ENCODE measurements around the gene PPP2R5C. TPM values are rescaled to one million over a fixed set of nuclear protein-coding genes. Genes with fewer than 3 reads are reported as not detected.

The PPP2R5C gene
- total RNA-seq, 2 experiments from 2014 or later, result 238 to 242 TPM

DNA sequence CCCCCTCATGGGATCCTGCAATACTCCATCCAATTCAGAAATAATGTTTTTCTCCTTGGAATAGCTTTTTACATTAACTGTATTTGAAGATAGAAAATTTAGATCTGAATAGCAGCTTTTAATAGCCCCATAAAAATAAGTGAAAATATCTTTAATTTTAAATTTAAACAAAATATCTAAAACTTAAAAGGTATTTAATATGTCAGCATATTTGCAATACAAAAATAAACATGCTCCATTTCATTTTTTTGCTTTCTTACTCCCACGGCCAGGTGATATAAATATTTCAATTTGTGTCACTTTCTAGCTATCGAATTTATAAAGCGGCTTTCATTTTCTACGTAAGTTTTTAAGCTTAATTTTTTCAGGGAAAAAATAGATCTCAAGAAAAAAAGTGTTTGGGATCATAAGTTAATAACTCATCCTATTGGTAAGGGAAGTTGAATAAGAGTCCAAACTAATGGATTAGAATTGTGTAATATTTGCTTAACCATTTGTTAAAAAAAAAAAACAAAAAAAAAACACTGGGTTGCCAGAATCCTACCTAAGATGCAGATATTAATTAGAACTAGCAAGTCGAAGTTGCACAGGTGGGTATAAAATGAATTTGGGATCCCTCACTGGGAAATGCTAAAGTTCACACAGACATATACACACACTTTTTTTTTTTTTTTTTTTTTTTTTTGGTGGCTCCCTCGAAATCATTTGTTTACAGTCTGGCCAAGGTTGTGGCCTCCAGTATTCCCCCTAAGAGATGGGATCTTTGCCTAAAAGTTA is 47.6 kb downstream of the PPP2R5C start:
- ATAC-seq, result no peak
- Mint-ChIP-seq H3K4me1 (ENCODE audit: low read depth) (peaks cover 29% of the 10 kb centered on the region), H3K27me3 (no peaks in the 10 kb centered on the region), H3K27ac (peak overlapping the region; percentile 95), H3K4me3 (peak overlapping the region; percentile 79), H3K9me3 (no peaks in the 10 kb centered on the region), H3K36me3 (ENCODE audit: low read depth) (peaks cover 27% of the 10 kb centered on the region)
- ChIA-PET POLR2A (interaction anchor here (0.6 to 10.3 kb wide), 12 partner anchors 10 to 71 kb away, joined by 3 to 225 read pairs (median 6); no protein-coding TSS in a partner anchor), CTCF (interaction anchor here (0.7 to 5.3 kb wide), 10 partner anchors 9 to 102 kb away, joined by 3 to 37 read pairs (median 4); no protein-coding TSS in a partner anchor)
- intact Hi-C loops (cut with micrococcal nuclease), result no loop called here
- no peak for DNase-seq
- TF ChIP-seq, protein P1, sequence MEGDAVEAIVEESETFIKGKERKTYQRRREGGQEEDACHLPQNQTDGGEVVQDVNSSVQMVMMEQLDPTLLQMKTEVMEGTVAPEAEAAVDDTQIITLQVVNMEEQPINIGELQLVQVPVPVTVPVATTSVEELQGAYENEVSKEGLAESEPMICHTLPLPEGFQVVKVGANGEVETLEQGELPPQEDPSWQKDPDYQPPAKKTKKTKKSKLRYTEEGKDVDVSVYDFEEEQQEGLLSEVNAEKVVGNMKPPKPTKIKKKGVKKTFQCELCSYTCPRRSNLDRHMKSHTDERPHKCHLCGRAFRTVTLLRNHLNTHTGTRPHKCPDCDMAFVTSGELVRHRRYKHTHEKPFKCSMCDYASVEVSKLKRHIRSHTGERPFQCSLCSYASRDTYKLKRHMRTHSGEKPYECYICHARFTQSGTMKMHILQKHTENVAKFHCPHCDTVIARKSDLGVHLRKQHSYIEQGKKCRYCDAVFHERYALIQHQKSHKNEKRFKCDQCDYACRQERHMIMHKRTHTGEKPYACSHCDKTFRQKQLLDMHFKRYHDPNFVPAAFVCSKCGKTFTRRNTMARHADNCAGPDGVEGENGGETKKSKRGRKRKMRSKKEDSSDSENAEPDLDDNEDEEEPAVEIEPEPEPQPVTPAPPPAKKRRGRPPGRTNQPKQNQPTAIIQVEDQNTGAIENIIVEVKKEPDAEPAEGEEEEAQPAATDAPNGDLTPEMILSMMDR (IDR thresholded peaks at IDR 0.05), result no peak

DNA sequence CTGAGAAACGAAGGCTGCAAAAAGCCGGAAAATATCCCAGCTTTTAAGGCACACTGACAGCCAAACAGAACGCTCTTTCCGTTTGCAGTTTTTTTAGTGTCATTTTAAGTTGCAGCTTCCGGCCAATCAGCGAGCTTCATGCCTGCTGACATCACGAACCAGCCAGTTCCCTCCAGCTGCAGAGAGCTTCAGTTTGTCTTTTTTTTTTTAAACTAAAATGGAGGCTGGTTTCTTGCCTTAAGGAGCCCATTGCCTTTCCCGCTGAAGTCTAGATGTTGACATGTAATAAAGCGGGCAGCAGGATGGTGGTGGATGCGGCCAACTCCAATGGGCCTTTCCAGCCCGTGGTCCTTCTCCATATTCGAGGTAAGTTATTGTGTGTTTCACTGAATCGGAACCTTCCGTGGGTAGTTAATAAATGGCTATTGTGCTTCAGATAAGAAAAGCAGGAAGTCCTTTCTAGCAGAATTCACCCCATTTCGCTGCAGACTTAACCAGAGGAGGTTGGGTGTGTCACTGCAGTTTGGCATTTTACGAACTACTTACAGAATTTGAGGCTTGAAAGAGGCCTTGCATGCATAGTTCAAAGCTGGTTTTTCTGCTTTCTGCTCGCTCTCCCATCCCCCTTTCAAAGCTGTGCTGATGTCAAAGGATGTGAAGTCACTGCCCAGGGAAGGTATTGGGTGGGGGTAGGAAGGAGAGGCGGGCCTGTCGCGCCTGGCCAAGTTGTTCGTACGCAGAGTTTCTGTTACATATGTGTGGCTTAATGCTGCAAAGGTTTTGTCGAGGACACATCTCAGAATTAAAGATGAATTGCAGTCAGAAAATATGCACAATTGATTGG is 48.4 kb downstream of the PPP2R5C start:
- TF ChIP-seq, protein P1 (IDR thresholded peaks at IDR 0.05), result no peak
- ATAC-seq (peak; percentile 90), DNase-seq (peak; percentile 92)
- H3K27me3 Mint-ChIP-seq, result no peaks in the 10 kb centered on the region
- H3K4me3 Mint-ChIP-seq, result peak overlapping the region; percentile 79
- no peaks in the 10 kb centered on the region for H3K9me3 Mint-ChIP-seq
- CTCF ChIA-PET, result interaction anchor here (0.9 to 5.3 kb wide), 11 partner anchors 10 to 103 kb away, joined by 3 to 37 read pairs (median 4); no protein-coding TSS in a partner anchor
- intact Hi-C loops (cut with micrococcal nuclease), result loop anchor here (5.0 kb wide), 1 partner anchor 43 kb away; no protein-coding TSS in a partner anchor
- H3K27ac Mint-ChIP-seq, result peak overlapping the region; percentile 95
- peaks cover 38% of the 10 kb centered on the region for H3K4me1 Mint-ChIP-seq (ENCODE audit: low read depth)
- POLR2A ChIA-PET, result interaction anchor here (0.6 to 10.3 kb wide), 17 partner anchors 10 to 139 kb away, joined by 3 to 225 read pairs (median 5); no protein-coding TSS in a partner anchor
- peaks cover 34% of the 10 kb centered on the region for H3K36me3 Mint-ChIP-seq (ENCODE audit: low read depth)

DNA sequence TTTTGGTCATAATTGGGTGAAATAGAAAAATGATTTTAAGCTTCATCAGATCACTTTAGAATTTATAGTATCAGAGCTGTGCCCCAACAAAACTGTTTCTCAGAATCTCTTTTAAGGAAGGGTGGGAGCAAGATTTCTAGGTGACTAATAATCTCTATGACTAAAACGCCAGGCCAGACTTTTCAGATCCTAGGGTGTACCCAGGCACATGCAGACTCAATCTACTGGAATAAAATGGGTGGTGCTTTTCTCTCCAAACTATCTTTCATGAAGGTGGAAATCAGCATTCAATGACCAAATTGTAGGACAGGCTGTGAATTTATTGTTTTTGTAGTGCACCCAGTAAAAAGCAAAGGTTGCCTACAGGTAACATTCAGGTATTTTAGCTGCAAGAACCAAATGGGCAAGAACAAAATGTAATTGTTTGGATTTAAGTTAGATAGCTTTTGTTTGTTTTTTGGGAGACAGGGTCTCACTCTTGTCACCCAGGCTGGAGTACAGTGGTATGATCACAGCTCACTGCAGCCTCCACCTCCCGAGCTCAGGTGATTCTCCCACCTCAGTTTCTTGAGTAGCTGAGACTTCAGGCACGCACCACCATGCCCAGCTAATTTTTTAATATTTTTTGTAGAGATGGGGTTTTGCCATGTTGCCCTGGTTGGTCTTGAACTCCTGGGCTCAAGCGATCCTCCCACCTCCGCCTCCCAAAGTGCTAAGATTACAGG is 49.5 kb downstream of the PPP2R5C start:
- Mint-ChIP-seq H3K4me3 (peak overlapping the region; percentile 79), H3K27me3 (no peaks in the 10 kb centered on the region), H3K27ac (peak overlapping the region; percentile 95), H3K9me3 (no peaks in the 10 kb centered on the region), H3K36me3 (ENCODE audit: low read depth) (peaks cover 43% of the 10 kb centered on the region), H3K4me1 (ENCODE audit: low read depth) (peaks cover 49% of the 10 kb centered on the region)
- ATAC-seq (peak; percentile 17), DNase-seq (peak; percentile 37)
- TF ChIP-seq, protein P1 (IDR thresholded peaks at IDR 0.05), result no peak
- ChIA-PET POLR2A (interaction anchor here (1.1 to 10.3 kb wide), 8 partner anchors 9 to 69 kb away, joined by 3 to 225 read pairs (median 6); no protein-coding TSS in a partner anchor), CTCF (interaction anchor here (1.0 to 5.3 kb wide), 10 partner anchors 9 to 104 kb away, joined by 3 to 37 read pairs (median 4); no protein-coding TSS in a partner anchor)
- intact Hi-C loops (cut with micrococcal nuclease), result loop anchor here (5.0 kb wide), 1 partner anchor 44 kb away; no protein-coding TSS in a partner anchor

DNA sequence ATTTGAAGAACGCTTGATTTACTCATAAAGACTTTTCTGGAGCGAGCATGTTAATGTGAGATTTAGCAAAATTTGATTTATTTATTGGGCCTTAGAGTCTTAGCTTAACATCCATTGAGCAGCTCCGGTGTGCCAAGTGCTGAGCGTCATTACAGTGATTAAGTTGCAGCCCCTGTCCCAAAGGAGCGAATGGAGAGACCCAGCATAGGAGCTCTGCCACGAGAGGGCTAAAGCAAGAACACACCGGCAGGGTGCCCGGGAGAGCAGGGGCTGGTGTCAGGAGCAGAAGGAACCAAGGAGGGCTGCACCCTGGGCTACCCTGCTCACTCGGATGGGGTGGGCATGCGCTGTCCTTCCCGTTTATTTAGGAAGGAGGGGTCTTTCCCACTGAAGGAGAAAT is 50.6 kb downstream of the PPP2R5C start:
- POLR2A ChIA-PET, result interaction anchor here (1.0 to 10.3 kb wide), 6 partner anchors 8 to 105 kb away, joined by 3 to 225 read pairs (median 7); no protein-coding TSS in a partner anchor
- DNase-seq (no peak), ATAC-seq (no peak)
- Mint-ChIP-seq H3K4me3 (peak overlapping the region; percentile 79), H3K27ac (peak overlapping the region; percentile 96), H3K4me1 (ENCODE audit: low read depth) (peaks cover 55% of the 10 kb centered on the region), H3K27me3 (no peaks in the 10 kb centered on the region), H3K36me3 (ENCODE audit: low read depth) (peaks cover 46% of the 10 kb centered on the region), H3K9me3 (no peaks in the 10 kb centered on the region)
- CTCF ChIA-PET, result interaction anchor here (1.4 to 5.3 kb wide), 6 partner anchors 12 to 105 kb away, joined by 4 to 37 read pairs (median 8); no protein-coding TSS in a partner anchor
- TF ChIP-seq, protein P1 (IDR thresholded peaks at IDR 0.05), result no peak
- intact Hi-C loops (cut with micrococcal nuclease), result loop anchor here (5.0 kb wide), 1 partner anchor 45 kb away; no protein-coding TSS in a partner anchor
